ENCODE data around the gene DNAH12. TPM values are rescaled to one million over a fixed set of nuclear protein-coding genes. Genes with fewer than 3 reads are reported as not detected.

DNAH12 gene
- total and polyA plus RNA-seq, 2 donors (not counting 3 experiments of a cell fraction or from before 2014, with no cell fraction given): 0.06 to 0.20 TPM

DNA sequence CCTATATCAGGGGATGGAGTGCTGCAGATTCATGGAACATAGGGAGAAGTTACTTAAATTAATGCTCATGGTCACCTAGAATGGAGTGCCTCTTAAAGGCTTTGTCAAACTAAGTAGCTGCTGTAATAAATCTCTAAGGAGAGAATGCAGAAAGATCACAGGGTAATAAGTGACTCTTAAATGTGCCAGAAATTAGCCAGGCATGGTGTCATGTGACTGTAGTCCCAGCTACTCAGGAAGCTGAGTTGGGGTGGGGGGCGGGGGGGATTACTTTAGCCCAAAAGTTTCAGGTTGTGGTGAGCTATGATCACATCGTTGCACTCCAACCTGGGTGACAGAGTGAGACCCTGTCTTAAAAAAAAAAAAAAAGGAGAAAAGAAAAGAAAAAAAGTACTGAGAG is 160.7 kb downstream of the DNAH12 start:
- BruUV-seq (replicated peaks): no TSS peak
- Histone ChIP-seq H2AFZ (ENCODE audit: low read depth, low read length) (no peak overlapping the region), H4K20me1 (replicated peaks; ENCODE audit: control insufficient read depth, extremely low read depth, insufficient read depth, low read length) (no peaks in the 10 kb centered on the region), H3K4me1 (ENCODE audit: control insufficient read depth, extremely low read depth, insufficient read depth, low read length) (no peaks in the 10 kb centered on the region), H3K9me3 (replicated peaks; ENCODE audit: control insufficient read depth, insufficient read depth, low read length) (no peaks in the 10 kb centered on the region), H3K36me3 (ENCODE audit: control insufficient read depth in 2 of 2, extremely low read depth in 1 of 2, insufficient read depth in 2 of 2, low read length in 2 of 2) (no peaks in the 10 kb centered on the region), H3K27ac (ENCODE audit: insufficient read depth, low read depth, low read length) (no peak overlapping the region), H3K79me2 (ENCODE audit: control insufficient read depth, insufficient read depth, low read length) (no peaks in the 10 kb centered on the region), H3K9me1 (replicated peaks; ENCODE audit: control insufficient read depth, extremely low read depth, insufficient read depth, low read length) (no peaks in the 10 kb centered on the region), H3K27me3 (ENCODE audit: control insufficient read depth in 2 of 2, insufficient read depth in 2 of 2, low read length in 2 of 2) (no peaks in the 10 kb centered on the region), H3K4me3 (replicated peaks in 1 of 3; ENCODE audit: insufficient read depth in 1 of 3, low read depth in 1 of 3, low read length in 3 of 3) (no peak overlapping the region), H3K4me2 (ENCODE audit: insufficient read depth, low read length) (no peak overlapping the region), H3K9ac (replicated peaks; ENCODE audit: extremely low read depth, insufficient read depth, low read length) (no peak overlapping the region)
- TF ChIP-seq, protein P1, sequence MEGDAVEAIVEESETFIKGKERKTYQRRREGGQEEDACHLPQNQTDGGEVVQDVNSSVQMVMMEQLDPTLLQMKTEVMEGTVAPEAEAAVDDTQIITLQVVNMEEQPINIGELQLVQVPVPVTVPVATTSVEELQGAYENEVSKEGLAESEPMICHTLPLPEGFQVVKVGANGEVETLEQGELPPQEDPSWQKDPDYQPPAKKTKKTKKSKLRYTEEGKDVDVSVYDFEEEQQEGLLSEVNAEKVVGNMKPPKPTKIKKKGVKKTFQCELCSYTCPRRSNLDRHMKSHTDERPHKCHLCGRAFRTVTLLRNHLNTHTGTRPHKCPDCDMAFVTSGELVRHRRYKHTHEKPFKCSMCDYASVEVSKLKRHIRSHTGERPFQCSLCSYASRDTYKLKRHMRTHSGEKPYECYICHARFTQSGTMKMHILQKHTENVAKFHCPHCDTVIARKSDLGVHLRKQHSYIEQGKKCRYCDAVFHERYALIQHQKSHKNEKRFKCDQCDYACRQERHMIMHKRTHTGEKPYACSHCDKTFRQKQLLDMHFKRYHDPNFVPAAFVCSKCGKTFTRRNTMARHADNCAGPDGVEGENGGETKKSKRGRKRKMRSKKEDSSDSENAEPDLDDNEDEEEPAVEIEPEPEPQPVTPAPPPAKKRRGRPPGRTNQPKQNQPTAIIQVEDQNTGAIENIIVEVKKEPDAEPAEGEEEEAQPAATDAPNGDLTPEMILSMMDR (IDR thresholded peaks at IDR 0.05; ENCODE audit: extremely low read depth in 1 of 2, insufficient read depth in 1 of 2, low read depth in 1 of 2, low read length in 2 of 2): no peak
- TF ChIP-seq JUN (IDR thresholded peaks at IDR 0.05; ENCODE audit: borderline replicate concordance, insufficient read depth, insufficient read length, low read depth) (no peak), EZH2 (IDR thresholded peaks at IDR 0.05; ENCODE audit: borderline replicate concordance, low read depth, low read length, severe bottlenecking) (no peak), POLR2AphosphoS5 (IDR thresholded peaks at IDR 0.05; ENCODE audit: insufficient read depth, low read depth, low read length) (no peak), FOS (IDR thresholded peaks at IDR 0.05; ENCODE audit: borderline replicate concordance, insufficient read depth, low read length) (no peak), POLR2A (IDR thresholded peaks at IDR 0.05; ENCODE audit: low read depth, low read length) (no peak), GATA2 (IDR thresholded peaks at IDR 0.05; ENCODE audit: insufficient read depth, insufficient read length, low read depth, low read length) (no peak), MYC (IDR thresholded peaks at IDR 0.05; ENCODE audit: low read depth, low read length) (no peak)
- TF ChIP-seq, protein P2, sequence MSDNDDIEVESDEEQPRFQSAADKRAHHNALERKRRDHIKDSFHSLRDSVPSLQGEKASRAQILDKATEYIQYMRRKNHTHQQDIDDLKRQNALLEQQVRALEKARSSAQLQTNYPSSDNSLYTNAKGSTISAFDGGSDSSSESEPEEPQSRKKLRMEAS (IDR thresholded peaks at IDR 0.05; ENCODE audit: insufficient read depth, insufficient read length): no peak
- intact Hi-C loops (cut with micrococcal nuclease): no loop called here
- ChIA-PET CTCF (interaction anchor here (1.0 to 3.8 kb wide), 3 partner anchors 14 to 499 kb away, joined by 3 to 24 read pairs (median 3); no protein-coding TSS in a partner anchor), POLR2A (no interaction called here)
- DNase-seq (ENCODE audit: low read depth, low spot score): no peak
- dilution Hi-C loops (cut with MboI; ENCODE audit: extremely low pct_ligation_motif_present, low sequenced_read_pairs): no loop called here
- no peak for FAIRE-seq
